ENCODE results near the gene MARCHF9. TPM values are rescaled to one million over a fixed set of nuclear protein-coding genes. Genes with fewer than 3 reads are reported as not detected.

The MARCHF9 gene
- total and polyA plus RNA-seq, 2 donors (not counting 1 experiment from before 2014, with no cell fraction given) = 81.4 to 128 TPM

DNA sequence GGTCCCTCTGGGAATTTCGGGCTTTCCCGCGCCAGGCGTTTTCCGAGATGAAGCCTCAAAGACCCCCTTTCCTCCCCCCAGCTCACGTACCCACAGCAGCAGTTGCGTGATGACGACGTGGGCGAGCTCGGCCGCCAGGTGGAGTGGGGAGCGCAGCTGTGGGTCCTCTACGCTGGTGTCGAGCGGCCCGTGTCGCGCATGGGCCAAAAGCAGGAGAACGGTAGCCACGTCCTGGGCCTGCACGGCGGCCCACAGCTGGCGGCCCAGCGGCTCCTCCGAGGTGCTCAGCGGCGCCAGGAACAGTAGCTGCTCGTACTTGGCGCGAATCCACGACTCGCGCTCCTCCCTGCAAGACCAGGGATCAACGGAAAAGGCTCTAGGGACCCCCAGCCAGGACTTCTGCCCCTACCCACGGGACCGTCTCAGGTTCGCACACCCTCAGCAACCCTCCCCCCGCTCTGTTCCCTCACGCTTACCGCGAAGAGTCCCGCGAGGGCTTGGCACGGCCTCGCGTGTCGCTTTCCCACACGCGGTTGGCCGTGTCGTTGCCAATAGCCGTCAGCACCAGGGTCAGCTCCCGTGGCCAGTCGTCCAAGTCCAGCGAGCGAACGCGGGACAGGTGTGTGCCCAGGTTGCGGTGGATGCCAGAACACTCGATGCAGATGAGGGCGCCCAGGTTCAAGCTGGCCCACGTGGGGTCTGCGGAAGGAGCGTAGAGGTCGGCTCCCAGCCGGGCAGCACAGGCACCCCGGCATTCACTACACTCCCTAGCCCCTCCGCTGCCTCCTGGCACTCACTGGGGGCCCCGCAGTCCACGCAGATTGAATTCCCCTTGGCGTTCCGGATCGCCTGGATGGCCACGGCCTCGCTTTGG is 27.8 kb upstream of the MARCHF9 start:
- CTCF ChIA-PET = no interaction called here
- Histone ChIP-seq H3K9me3 (ENCODE audit: control extremely low read depth in 1 of 3, control insufficient read depth in 2 of 3, insufficient read depth in 1 of 3, low read length in 2 of 3) (peaks cover 0 to 7% (median 0%) of the 10 kb centered on the region in 3 donors), H2AFZ (ENCODE audit: insufficient read depth, low read depth, low read length, poor library complexity, severe bottlenecking) (no peak overlapping the region), H3K4me2 (replicated peaks; ENCODE audit: low read depth, low read length, poor library complexity, severe bottlenecking) (no peak overlapping the region), H3K4me3 (ENCODE audit: control extremely low read depth in 1 of 5, extremely low read depth in 1 of 5, insufficient read depth in 1 of 5, low read depth in 2 of 5, low read length in 4 of 5) (no peak overlapping the region), H3K4me1 (ENCODE audit: control insufficient read depth in 2 of 2, insufficient read depth in 2 of 2, low read length in 2 of 2) (peaks cover 8 to 16% of the 10 kb centered on the region in 2 donors), H3K27ac (ENCODE audit: low read length in 2 of 2) (no peak overlapping the region), H3K36me3 (replicated peaks in 1 of 2; ENCODE audit: control extremely low read depth in 1 of 2, control insufficient read depth in 1 of 2, extremely low read depth in 1 of 2, insufficient read depth in 2 of 2, low read length in 1 of 2) (peaks cover 0 to 55% of the 10 kb centered on the region in 2 experiments), H3K79me2 (ENCODE audit: control insufficient read depth, insufficient read depth, low read length) (no peaks in the 10 kb centered on the region), H4K20me1 (ENCODE audit: control insufficient read depth, insufficient read depth, low read length, poor library complexity, severe bottlenecking) (peaks cover 7% of the 10 kb centered on the region), H3K27me3 (replicated peaks in 1 of 4; ENCODE audit: control extremely low read depth in 1 of 4, control insufficient read depth in 3 of 4, insufficient read depth in 4 of 4, low read length in 3 of 4) (no peaks in the 10 kb centered on the region), H3K9ac (ENCODE audit: low read length) (no peak overlapping the region)
- POLR2A ChIA-PET = no interaction called here
- TF ChIP-seq, protein P1, sequence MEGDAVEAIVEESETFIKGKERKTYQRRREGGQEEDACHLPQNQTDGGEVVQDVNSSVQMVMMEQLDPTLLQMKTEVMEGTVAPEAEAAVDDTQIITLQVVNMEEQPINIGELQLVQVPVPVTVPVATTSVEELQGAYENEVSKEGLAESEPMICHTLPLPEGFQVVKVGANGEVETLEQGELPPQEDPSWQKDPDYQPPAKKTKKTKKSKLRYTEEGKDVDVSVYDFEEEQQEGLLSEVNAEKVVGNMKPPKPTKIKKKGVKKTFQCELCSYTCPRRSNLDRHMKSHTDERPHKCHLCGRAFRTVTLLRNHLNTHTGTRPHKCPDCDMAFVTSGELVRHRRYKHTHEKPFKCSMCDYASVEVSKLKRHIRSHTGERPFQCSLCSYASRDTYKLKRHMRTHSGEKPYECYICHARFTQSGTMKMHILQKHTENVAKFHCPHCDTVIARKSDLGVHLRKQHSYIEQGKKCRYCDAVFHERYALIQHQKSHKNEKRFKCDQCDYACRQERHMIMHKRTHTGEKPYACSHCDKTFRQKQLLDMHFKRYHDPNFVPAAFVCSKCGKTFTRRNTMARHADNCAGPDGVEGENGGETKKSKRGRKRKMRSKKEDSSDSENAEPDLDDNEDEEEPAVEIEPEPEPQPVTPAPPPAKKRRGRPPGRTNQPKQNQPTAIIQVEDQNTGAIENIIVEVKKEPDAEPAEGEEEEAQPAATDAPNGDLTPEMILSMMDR (IDR thresholded peaks at IDR 0.05) = no peak
- no peak for TF ChIP-seq EZH2 (IDR thresholded peaks at IDR 0.05; ENCODE audit: borderline replicate concordance, insufficient read depth, low read depth, low read length, poor library complexity, severe bottlenecking)
- ATAC-seq (ENCODE audit: low read depth) = no peak
- Mint-ChIP-seq H3K4me3 (no peak overlapping the region), H3K27ac (no peak overlapping the region), H3K9me3 (ENCODE audit: insufficient read depth) (no peaks in the 10 kb centered on the region), H3K4me1 (peaks cover 16% of the 10 kb centered on the region), H3K27me3 (no peaks in the 10 kb centered on the region)
- DNase-seq = no peak
- intact Hi-C loops (cut with micrococcal nuclease) = no loop called here
- 98% methylated on average over 73 of the region's 76 CpGs for WGBS (ENCODE audit: insufficient coverage)

DNA sequence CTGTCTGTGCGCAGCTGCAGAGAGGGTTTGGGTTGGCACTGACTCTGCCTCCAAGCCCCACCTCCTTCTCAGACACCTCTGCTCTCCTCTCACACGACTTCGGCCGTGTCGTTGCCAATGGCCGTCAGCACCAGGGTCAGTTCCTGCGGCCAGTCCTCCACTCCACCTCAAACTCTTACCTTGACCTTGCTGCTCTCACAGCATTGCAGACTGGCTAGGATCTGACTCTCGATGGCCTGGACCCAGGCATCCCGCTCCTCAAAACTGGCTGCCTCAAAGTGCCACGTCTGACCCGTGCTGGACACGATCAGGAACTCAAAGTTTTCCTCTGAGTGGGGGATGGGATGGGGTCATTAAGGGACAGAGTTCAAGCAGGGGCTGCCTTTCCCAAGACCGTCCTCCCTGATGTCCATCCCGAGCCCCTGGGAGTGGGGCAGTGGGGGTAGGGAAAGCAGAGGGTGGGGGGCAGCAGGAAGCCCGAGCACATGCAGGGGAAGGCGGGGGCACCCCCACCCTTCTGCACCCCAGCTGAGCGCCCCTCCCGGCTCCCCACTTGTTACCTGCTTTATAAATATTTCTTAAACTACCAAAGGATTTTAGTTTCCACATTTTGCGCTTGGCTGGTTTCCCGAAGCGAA is 27.0 kb upstream of the MARCHF9 start:
- TF ChIP-seq, protein P1 (IDR thresholded peaks at IDR 0.05) = no peak
- TF ChIP-seq EZH2 (IDR thresholded peaks at IDR 0.05; ENCODE audit: borderline replicate concordance, insufficient read depth, low read depth, low read length, poor library complexity, severe bottlenecking) = no peak

More for the DNA sequence above, 27.0 kb upstream of the MARCHF9 start:
- intact Hi-C loops (cut with micrococcal nuclease) = no loop called here
- ChIA-PET POLR2A (no interaction called here), CTCF (no interaction called here)
- Mint-ChIP-seq H3K27ac (no peak overlapping the region), H3K9me3 (ENCODE audit: insufficient read depth) (no peaks in the 10 kb centered on the region), H3K27me3 (no peaks in the 10 kb centered on the region), H3K4me3 (no peak overlapping the region), H3K4me1 (peaks cover 16% of the 10 kb centered on the region)
- peaks cover 8 to 16% of the 10 kb centered on the region in 2 donors for H3K4me1 ChIP-seq (ENCODE audit: control insufficient read depth in 2 of 2, insufficient read depth in 2 of 2, low read length in 2 of 2)
- no peak overlapping the region for H3K4me2 ChIP-seq (replicated peaks; ENCODE audit: low read depth, low read length, poor library complexity, severe bottlenecking)
- no peaks in the 10 kb centered on the region for H3K27me3 ChIP-seq (replicated peaks in 1 of 4; ENCODE audit: control extremely low read depth in 1 of 4, control insufficient read depth in 3 of 4, insufficient read depth in 4 of 4, low read length in 3 of 4)
- WGBS (ENCODE audit: insufficient coverage) = 96% methylated on average over 15 of the region's 21 CpGs
- no peak overlapping the region for H3K27ac ChIP-seq (ENCODE audit: low read length in 2 of 2)
- peaks cover 0 to 62% of the 10 kb centered on the region in 2 experiments for H3K36me3 ChIP-seq (replicated peaks in 1 of 2; ENCODE audit: control extremely low read depth in 1 of 2, control insufficient read depth in 1 of 2, extremely low read depth in 1 of 2, insufficient read depth in 2 of 2, low read length in 1 of 2)
- H3K9me3 ChIP-seq (ENCODE audit: control extremely low read depth in 1 of 3, control insufficient read depth in 2 of 3, insufficient read depth in 1 of 3, low read length in 2 of 3) = peaks cover 0 to 7% (median 0%) of the 10 kb centered on the region in 3 donors
- no peak for DNase-seq
- peaks cover 7% of the 10 kb centered on the region for H4K20me1 ChIP-seq (ENCODE audit: control insufficient read depth, insufficient read depth, low read length, poor library complexity, severe bottlenecking)
- H3K79me2 ChIP-seq (ENCODE audit: control insufficient read depth, insufficient read depth, low read length) = no peaks in the 10 kb centered on the region
- H2AFZ ChIP-seq (ENCODE audit: insufficient read depth, low read depth, low read length, poor library complexity, severe bottlenecking) = no peak overlapping the region
- H3K9ac ChIP-seq (ENCODE audit: low read length) = no peak overlapping the region
- no peak overlapping the region for H3K4me3 ChIP-seq (ENCODE audit: control extremely low read depth in 1 of 5, extremely low read depth in 1 of 5, insufficient read depth in 1 of 5, low read depth in 2 of 5, low read length in 4 of 5)
- no peak for ATAC-seq (ENCODE audit: low read depth)
